ENCODE measurements around the gene CNPY1. TPM values are rescaled to one million over a fixed set of nuclear protein-coding genes. Genes with fewer than 3 reads are reported as not detected.
"Not testable (repeated sequence)": the region's sequence is repeated elsewhere in the genome, so short reads cannot be mapped to it uniquely, and the experiment has no call there.

Gene CNPY1
- total RNA-seq, 1 experiment from 2014 or later, result 1.5 TPM

DNA sequence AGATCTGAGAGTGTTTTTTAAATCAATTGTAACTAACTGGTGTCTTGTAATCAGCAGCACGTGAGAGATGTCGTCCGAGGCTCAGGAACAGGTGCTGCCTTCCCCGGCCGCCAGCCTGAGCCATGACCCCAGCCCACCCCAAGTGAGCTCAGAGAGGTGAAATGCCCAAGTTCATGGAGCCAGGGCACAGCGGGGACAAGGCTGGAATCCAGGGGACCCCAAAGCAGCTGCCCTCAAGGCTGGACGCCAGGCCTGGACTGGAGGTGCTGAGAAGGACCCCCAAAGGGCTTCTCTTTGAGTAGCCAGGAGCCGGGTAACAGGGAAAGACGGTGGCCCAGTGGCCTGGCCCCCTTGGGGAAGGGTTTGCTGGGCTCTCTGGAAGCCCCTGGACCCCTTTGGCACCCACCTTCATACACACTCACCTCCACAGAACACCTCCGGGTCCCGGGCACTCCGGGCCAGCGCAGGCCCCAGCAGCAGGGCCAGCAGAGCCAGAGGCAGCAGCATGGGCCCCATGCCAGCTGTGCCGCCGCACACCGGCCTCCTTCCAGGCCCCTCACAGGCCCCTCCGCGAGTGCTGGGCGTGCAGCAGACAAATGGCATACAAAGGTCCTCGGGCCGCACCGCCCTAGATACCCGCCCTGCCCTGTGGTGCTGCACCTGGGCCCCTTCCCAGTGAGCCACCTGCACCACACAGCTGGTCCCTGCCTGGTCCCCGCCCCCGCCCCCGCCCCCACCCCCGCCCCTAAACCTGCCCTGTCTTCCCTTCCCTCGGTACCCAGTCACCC is 24.0 kb upstream of the CNPY1 start:
- no peaks in the 10 kb centered on the region for H3K27me3 ChIP-seq (ENCODE audit: control insufficient read depth, insufficient read depth, low read length)
- no peak overlapping the region for H3K4me3 ChIP-seq (ENCODE audit: insufficient read depth, low read depth, low read length)
- DNase-seq, result no peak
- H3K36me3 ChIP-seq (replicated peaks; ENCODE audit: control insufficient read depth, insufficient read depth, low read length), result no peaks in the 10 kb centered on the region

DNA sequence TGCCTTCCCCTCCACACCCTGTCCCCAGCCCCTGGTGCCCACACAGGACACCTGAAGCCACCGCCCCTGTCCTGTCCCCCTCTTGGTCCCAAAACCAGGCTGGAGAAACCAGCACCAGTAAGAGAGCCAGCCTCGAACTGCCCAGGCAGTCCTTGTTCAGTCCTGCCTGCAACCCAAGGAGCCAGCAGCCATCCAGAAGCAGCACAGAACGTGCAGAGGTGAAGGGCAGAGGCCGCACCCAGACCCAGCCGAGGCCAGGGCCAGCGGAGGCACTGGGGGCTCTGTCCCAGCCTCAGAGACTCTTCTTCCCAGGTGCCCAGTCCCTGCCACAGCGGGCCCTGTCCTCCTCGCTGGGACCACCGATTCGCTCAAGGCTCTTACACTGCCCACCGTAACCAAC is 23.3 kb upstream of the CNPY1 start:
- H3K4me3 ChIP-seq (ENCODE audit: insufficient read depth, low read depth, low read length), result no peak overlapping the region
- no peak for DNase-seq
- no peaks in the 10 kb centered on the region for H3K27me3 ChIP-seq (ENCODE audit: control insufficient read depth, insufficient read depth, low read length)
- H3K36me3 ChIP-seq (replicated peaks; ENCODE audit: control insufficient read depth, insufficient read depth, low read length), result no peaks in the 10 kb centered on the region

DNA sequence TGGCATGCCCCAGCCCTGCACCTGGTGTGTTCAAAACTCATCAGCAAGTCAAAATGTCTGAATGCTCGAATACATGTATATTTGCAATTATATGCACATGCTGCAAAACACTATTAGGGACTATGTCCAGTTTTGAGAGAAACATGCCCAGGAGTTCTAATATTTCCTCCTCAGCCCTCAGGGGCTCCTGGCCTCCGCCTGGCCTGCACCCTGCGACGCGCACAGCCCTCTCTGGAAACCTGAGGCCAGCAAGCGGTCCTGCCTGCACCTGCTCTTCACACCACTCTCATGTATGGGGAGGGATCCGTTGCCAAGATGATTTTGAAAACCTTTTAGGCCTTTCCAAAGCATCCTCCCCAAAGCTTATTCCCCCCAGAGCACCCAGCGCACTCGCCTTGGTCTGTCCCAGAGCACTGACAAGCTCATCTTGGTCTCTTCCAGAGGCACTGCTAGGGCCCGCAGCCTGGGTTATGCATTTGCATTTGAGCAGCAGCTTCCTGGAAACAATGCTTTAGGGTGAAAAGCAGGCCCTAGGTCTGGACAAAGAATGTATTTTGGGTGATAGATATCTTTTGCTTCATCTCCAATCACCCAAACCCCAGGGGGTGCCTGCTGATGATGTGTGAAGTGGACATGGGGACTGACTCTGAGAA is 22.6 kb upstream of the CNPY1 start:
- Histone ChIP-seq H3K27me3 (ENCODE audit: control insufficient read depth, insufficient read depth, low read length) (no peaks in the 10 kb centered on the region), H3K36me3 (replicated peaks; ENCODE audit: control insufficient read depth, insufficient read depth, low read length) (no peaks in the 10 kb centered on the region)

DNA sequence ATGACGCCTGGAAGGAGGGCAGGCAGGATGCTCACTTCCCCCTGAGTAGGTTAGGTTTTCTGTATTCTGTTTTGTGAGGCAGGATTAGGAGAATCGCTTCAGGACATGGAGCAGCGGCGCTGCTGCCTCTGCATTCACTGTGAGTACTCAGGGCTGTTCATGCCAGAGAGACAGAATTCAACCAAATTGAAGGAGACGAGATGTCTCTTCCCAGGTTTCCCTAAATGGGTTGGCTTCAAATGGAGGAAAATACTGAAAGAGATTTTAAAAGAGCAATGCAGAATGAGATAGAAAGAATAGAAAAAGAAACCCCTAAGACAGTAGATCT is 21.9 kb upstream of the CNPY1 start:
- no peaks in the 10 kb centered on the region for H3K36me3 ChIP-seq (replicated peaks; ENCODE audit: control insufficient read depth, insufficient read depth, low read length)
- H3K4me3 ChIP-seq (ENCODE audit: insufficient read depth, low read depth, low read length), result no peak overlapping the region
- H3K27me3 ChIP-seq (ENCODE audit: control insufficient read depth, insufficient read depth, low read length), result no peaks in the 10 kb centered on the region
- DNase-seq, result no peak

More for the DNA sequence above, 22.6 kb upstream of the CNPY1 start:
- no peak overlapping the region for H3K4me3 ChIP-seq (ENCODE audit: insufficient read depth, low read depth, low read length)
- no peak for DNase-seq

DNA sequence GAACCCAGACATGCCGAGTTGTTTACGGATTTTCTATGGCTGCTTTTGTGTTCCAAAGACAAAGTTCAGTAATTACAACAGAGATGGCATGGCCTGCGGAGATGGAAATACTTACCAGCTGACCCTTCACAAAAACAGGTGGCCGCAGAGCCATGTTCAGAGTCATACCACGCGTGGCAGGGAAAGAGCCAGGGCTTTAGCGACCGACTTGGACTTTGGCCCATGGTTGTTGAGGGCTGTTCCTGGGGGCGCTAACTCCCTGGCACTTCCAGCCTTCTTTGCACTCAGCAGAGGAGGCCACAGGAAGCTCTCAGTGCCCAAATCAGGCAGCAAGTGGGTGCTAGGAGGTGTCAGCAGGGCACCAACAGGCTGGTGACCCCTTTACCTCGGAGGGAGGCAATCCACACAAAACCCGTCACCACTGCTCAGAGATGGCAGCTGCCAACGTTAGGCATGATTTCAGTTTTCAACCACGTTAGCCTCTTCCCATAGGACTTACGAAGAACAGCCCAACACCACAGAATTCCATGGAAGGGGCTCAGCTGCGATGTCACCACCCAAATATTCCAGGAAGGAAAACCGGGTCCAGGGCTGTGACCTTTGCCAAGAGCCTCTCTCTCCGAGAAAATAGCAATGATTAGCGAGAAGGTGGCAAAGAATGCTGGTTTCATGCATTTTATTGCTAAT is 21.4 kb upstream of the CNPY1 start:
- DNase-seq, result no peak

DNA sequence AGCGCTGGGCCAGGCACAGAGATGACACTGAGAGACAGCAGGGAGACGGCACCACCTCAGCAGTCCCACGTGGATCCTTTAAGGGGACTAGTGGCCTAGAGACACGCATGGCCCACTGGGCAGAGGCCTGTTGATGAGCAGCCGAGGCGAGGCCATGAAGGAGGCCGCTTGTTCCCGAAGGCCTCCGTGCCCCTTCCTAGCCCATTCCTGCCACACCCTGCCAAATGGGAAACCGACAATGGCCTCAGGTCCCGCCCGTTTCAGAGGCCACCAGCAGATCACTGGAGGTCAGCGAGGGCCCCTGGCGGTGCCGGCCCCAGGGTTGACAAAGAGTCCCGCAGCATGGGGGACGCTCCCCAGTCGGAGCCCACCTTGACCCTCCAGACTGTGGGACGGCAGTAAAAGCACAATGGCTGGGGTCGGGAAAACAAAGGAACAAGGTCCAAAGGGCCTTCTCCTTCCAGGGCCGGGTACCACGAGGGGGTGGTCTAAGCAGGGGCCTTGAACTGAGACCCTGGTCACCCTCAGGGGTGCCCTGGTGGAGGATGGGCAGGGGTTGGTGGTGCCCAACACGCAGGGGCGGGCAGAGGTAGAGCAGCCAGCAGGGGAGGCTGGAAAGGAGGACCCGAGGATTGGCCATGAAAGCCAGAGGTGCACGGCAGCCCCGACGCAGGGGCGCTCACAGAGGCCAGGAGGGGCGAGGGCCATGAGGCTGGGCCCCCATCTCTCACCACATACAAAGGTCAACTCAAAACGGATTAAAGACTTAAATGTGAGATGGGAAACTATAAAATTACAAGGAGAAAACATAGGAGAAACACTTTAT is 19.9 kb upstream of the CNPY1 start:
- no peaks in the 10 kb centered on the region for H3K27me3 ChIP-seq (ENCODE audit: control insufficient read depth, insufficient read depth, low read length)

More for the DNA sequence above, 21.4 kb upstream of the CNPY1 start:
- H3K4me3 ChIP-seq (ENCODE audit: insufficient read depth, low read depth, low read length), result no peak overlapping the region
- no peaks in the 10 kb centered on the region for H3K27me3 ChIP-seq (ENCODE audit: control insufficient read depth, insufficient read depth, low read length)
- no peaks in the 10 kb centered on the region for H3K36me3 ChIP-seq (replicated peaks; ENCODE audit: control insufficient read depth, insufficient read depth, low read length)

DNA sequence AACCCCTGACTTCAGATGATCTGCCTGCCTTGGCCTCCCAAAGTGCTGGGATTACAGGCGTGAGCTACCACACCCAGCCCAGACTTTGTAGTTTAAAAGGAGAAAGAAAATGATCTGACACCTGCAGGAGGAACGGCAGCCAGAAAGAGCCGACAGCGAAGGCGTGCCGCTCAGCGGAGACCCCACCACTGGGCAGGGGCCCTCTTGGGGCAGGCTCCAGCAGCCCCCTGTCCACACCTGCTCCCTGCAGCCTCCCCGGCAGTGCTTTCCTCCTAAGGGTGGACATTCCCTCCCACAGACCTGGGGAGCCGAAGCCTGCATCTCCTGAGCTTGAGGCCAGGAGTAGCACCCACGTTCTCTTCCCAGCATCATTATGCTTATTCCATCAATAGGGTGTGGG is 19.2 kb upstream of the CNPY1 start:
- H3K4me3 ChIP-seq (ENCODE audit: insufficient read depth, low read depth, low read length), result no peak overlapping the region
- no peaks in the 10 kb centered on the region for H3K27me3 ChIP-seq (ENCODE audit: control insufficient read depth, insufficient read depth, low read length)
- DNase-seq, result no peak
- no peaks in the 10 kb centered on the region for H3K36me3 ChIP-seq (replicated peaks; ENCODE audit: control insufficient read depth, insufficient read depth, low read length)

More for the DNA sequence above, 19.9 kb upstream of the CNPY1 start:
- Histone ChIP-seq H3K36me3 (replicated peaks; ENCODE audit: control insufficient read depth, insufficient read depth, low read length) (no peaks in the 10 kb centered on the region), H3K4me3 (ENCODE audit: insufficient read depth, low read depth, low read length) (no peak overlapping the region)
- DNase-seq, result no peak

DNA sequence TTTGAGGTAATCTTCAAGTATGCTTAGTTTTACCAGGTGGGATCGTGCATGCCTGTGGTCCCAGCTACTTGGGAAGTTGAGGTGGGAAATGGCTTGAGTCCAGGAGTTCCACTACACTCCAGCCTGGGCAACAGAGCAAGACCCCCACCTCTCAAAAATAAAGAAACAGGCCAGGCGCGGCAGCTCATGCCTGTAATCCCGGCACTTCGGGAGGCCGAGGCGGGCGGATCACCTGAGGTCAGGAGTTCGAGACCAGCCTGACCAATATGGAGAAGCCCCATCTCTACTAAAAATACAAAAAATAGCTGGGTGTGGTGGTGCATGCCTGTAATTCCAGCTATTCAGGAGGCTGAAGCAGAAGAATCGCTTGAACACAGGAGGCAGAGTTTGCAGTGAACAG is 16.6 kb upstream of the CNPY1 start:
- H3K36me3 ChIP-seq (replicated peaks; ENCODE audit: control insufficient read depth, insufficient read depth, low read length); DNase-seq; H3K4me3 ChIP-seq (ENCODE audit: insufficient read depth, low read depth, low read length); H3K27me3 ChIP-seq (ENCODE audit: control insufficient read depth, insufficient read depth, low read length): not testable (repeated sequence)

DNA sequence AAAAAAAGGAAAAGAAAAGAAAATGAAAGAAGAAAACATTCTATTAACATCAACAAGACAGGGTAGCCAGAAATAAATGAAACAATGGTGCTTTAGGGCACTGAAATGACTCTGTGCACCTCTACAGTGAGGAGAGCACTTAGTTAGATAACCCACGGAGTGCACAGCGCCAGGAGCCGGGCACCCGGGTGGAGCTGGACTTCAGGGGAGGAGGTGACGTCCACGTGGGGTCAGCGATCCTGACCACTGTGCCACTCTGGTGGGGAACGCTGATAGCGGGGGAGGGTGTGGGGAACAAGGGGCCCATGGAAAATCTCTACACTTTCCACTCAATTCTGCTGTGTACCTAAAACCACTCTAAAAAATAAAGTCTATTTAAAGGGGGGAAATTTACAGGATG is 15.7 kb upstream of the CNPY1 start:
- Histone ChIP-seq H3K4me3 (ENCODE audit: insufficient read depth, low read depth, low read length) (no peak overlapping the region), H3K27me3 (ENCODE audit: control insufficient read depth, insufficient read depth, low read length) (no peaks in the 10 kb centered on the region), H3K36me3 (replicated peaks; ENCODE audit: control insufficient read depth, insufficient read depth, low read length) (no peaks in the 10 kb centered on the region)
- no peak for DNase-seq

DNA sequence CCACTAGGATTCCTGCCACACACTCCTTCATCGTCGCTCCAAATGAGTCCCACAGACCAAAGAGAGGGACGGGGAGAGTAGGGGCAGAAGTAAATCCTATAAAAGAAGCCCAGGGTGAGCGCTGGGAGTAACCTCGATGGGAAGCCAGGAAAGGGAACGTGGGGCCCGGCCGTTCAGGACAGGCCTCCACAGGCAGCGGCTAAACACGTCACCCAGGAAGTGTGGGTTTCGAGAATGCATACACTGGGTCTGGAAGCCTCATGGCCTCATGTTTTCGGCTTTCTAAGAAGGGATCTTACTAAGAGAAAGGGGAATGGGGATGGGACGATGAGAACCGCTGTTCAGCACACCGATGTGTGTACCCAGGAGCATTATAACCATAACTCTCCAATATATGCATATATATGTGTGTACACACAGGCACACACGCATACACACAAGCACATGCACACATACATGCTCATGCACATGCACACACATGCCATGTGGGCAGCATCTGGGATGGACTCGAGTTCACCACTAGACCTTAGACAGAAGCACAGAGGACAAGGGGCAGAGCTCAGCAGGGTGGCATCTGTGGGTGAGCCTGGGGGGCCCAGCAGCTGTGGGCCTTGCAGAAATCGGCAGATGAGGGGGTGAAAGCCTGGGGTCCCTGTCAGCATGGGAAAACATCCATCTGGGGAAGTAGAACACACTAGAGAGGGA is 14.8 kb upstream of the CNPY1 start:
- Histone ChIP-seq H3K4me3 (ENCODE audit: insufficient read depth, low read depth, low read length) (no peak overlapping the region), H3K27me3 (ENCODE audit: control insufficient read depth, insufficient read depth, low read length) (no peaks in the 10 kb centered on the region), H3K36me3 (replicated peaks; ENCODE audit: control insufficient read depth, insufficient read depth, low read length) (no peaks in the 10 kb centered on the region)
- no peak for DNase-seq

DNA sequence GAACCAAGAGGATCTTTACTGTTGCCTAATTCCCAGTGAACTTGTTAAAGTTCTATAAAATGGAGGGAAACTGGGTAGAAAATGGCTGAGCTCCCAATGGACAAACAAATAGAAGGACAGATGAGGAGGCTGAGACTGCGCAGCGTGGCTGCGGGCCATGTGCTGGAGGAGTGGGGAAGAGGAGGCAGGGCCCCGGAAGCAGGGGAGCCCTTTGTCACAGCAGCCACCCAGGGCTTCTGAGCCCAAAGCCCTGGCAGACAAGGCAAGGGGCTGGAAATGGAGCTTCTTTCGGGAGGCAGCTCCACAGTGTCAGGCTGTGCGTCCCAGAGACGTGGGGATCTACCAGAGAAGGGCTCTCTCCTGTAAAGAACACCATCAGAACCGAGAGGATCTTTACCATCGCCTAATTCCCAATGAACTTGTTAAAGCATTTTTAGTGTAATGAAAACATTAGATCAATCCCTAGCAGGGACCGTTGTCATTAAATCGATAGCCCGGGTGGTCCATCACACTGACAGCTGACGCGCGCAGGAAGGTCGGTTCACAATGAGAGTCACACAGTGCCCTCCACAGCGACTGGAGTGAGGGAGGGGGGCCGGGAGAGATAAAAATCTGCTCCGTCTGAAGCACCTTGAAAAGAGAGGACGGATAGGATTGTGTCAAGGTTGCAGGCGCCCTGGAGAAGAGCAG is 14.0 kb upstream of the CNPY1 start:
- Histone ChIP-seq H3K27me3 (ENCODE audit: control insufficient read depth, insufficient read depth, low read length) (no peaks in the 10 kb centered on the region), H3K4me3 (ENCODE audit: insufficient read depth, low read depth, low read length) (no peak overlapping the region), H3K36me3 (replicated peaks; ENCODE audit: control insufficient read depth, insufficient read depth, low read length) (no peaks in the 10 kb centered on the region)
- DNase-seq, result no peak

DNA sequence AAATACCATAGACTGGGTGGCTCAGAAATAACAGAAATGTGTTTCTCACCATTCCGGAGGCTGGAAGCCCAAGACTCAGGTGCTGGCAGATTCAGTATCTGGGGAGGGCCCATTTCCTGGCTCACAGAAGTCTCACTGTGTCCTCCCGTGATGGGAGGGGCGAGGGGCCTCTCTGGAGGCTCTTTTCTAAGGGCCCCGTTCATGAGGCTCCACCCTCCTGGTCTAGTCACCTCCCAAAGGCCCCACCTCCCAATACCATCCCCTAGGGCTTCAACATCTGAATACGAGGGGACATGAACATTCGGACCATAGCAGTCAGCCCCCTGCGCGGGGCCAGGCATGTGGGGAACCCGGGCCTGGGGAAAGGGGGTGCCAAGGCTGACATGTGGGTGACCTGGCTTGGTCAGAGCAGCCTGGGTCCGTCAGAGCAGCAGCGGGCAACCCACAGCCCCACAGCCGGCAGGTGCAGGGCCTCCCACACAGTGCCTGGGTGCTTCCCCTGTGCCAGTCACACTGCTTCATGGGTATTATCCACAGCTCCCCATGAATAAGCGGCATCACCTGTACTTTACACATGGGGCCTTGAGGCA is 13.3 kb upstream of the CNPY1 start:
- H3K4me3 ChIP-seq (ENCODE audit: insufficient read depth, low read depth, low read length), result no peak overlapping the region
- no peaks in the 10 kb centered on the region for H3K27me3 ChIP-seq (ENCODE audit: control insufficient read depth, insufficient read depth, low read length)
- no peak for DNase-seq
- H3K36me3 ChIP-seq (replicated peaks; ENCODE audit: control insufficient read depth, insufficient read depth, low read length), result no peaks in the 10 kb centered on the region

DNA sequence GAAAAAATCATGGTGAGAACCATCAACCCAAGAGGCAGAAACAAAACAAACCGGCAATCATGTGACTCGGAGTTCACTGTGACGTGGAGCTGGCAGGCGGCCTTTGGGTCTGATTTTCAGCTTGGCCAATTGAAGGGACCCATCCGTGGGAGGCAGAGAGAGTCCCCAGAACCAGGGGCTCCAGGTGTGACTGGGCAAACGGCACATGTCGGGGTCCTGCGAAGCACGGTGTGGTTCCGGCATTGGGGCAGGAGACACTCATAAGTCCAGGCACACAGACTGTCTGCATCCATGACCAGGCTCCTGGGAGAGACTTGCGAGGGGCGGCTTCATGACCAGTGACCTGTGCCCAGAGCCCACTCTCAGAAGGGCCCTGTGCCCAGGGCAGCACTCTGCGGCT is 12.6 kb upstream of the CNPY1 start:
- no peak for DNase-seq
- Histone ChIP-seq H3K36me3 (replicated peaks; ENCODE audit: control insufficient read depth, insufficient read depth, low read length) (no peaks in the 10 kb centered on the region), H3K4me3 (ENCODE audit: insufficient read depth, low read depth, low read length) (no peak overlapping the region), H3K27me3 (ENCODE audit: control insufficient read depth, insufficient read depth, low read length) (no peaks in the 10 kb centered on the region)
